HG03457 (cell line): ENCODE data around the gene PRM3.

ENCODE experiments used
- ATAC-seq: cut with Tn5 transposase; IDR thresholded peaks from one replicate; pipeline ENCODE4 v1.9.1; 2021; ENCODE audit warnings: moderate number of reproducible peaks; ENCODE audit not compliant: unreplicated experiment

Gene PRM3

GRCh38 chr16:11283820-11284248, 10.4 kb upstream of the PRM3 start:
- ATAC-seq: no peak

- no peak for ATAC-seq
Observed at GRCh38 chr16:11280616-11281522, 7.4 kb upstream of the PRM3 start, which contains the start of gene PRM1. PRM1 (minus strand) TSS chr16:11281330; CDS start chr16:11281238, 92 bp downstream.

- ATAC-seq: no peak
Observed at GRCh38 chr16:11278681-11279628, 5.5 kb upstream of the PRM3 start.

GRCh38 chr16:11277607-11278337, 4.3 kb upstream of the PRM3 start:
- ATAC-seq: no peak

- no peak for ATAC-seq
Observed at GRCh38 chr16:11276896-11277593, 3.6 kb upstream of the PRM3 start.

GRCh38 chr16:11276143-11276895, 2.9 kb upstream of the PRM3 start, which contains the start of gene PRM2:
PRM2 (minus strand) TSS chr16:11276480; CDS start chr16:11276370, 110 bp downstream.
- ATAC-seq: no peak

GRCh38 chr16:11274964-11275363, 1.5 kb upstream of the PRM3 start:
- ATAC-seq: no peak

- ATAC-seq: no peak
Observed at GRCh38 chr16:11273721-11274324, 394 bp upstream of the PRM3 start.

- ATAC-seq: no peak
Observed at GRCh38 chr16:11272484-11272883, 945 bp downstream of the PRM3 start.

- no peak for ATAC-seq
Observed at GRCh38 chr16:11271610-11272009, 1.8 kb downstream of the PRM3 start.

GRCh38 chr16:11270602-11271162, 2.7 kb downstream of the PRM3 start:
- ATAC-seq: no peak

GRCh38 chr16:11268921-11269375, 4.5 kb downstream of the PRM3 start, which contains the start of gene TNP2:
TNP2 (minus strand) TSS chr16:11269325; CDS start chr16:11269262, 63 bp downstream.
- ATAC-seq: no peak

- ATAC-seq: no peak
Observed at GRCh38 chr16:11265124-11265523, 8.3 kb downstream of the PRM3 start.

- ATAC-seq: no peak
Observed at GRCh38 chr16:11264155-11264832, 9.1 kb downstream of the PRM3 start.

- no peak for ATAC-seq
Observed at GRCh38 chr16:11263737-11264136, 9.7 kb downstream of the PRM3 start.

- no peak for ATAC-seq
Observed at GRCh38 chr16:11262915-11263314, 10.5 kb downstream of the PRM3 start.

GRCh38 chr16:11260596-11260966, 12.8 kb downstream of the PRM3 start:
- no peak for ATAC-seq
